HG02884 (cell line): ENCODE results near the gene AMBRA1.

ENCODE experiments used
- ATAC-seq: cut with Tn5 transposase; IDR thresholded peaks from one replicate; pipeline ENCODE4 v1.9.1; 2021; ENCODE audit warnings: mild to moderate bottlenecking, moderate library complexity; ENCODE audit not compliant: unreplicated experiment

The AMBRA1 gene

GRCh38 chr11:46450846-46451477 is 142.9 kb downstream of the AMBRA1 start:
- ATAC-seq, result no peak

DNA sequence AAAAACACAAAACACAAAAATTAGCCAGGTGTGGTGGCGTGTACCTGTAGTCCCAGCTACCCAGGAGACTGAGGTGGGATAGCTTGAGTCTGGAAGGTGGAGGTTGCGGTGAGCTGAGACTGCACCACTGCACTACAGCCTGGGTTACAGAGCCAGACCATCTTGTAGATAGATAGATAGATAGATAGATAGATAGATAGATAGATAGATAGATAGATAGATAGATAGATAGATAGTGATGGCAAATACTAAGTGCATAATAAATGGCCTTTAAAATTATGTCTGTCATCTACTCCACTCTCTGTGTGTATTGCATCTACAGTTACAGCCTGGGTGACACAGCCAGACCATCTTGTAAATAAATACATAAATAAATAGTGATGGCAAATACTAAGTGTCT is 146.3 kb downstream of the AMBRA1 start:
- ATAC-seq, result no peak

DNA sequence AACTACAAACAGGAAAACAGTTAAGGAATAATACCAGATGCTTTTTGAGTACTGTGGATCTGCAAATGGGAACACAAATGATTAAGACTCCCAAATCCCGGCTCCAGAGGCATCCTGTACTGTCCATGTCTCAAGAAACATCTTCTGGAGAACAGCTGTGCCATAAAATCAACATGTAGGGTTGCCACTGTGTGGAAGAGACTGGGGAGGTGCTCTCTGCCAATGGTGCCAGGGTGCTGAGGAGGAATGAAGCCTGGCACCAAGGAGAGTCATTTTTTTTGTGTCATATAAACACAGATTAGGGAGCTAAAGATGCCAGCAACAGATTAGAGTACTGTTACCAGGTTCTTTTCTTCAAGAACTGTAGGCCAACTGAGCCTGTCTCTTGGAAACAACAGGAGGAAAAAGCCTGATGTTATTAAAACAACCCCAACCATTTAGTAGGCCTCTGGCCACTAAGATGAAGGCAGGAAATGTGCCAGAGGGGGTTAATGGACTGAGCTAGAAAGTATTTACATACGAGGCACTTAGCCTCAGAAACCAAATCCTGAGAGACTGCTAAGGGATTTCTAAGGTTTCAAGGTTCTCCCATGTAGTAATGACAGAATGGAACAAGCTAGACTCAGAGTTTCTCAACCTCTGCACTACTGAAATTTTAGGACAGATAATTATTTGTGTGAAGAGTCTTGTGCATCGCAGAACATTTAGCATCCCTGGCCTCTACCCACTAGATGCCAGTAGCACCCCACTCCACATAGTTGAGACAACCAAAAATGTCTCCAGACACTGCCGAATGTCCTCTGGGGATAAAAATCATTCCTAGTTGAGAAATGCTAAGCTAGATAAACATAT is 147.7 kb downstream of the AMBRA1 start:
- ATAC-seq, result no peak

- ATAC-seq, result no peak
Measured at GRCh38 chr11:46445192-46445919, 148.5 kb downstream of the AMBRA1 start.

DNA sequence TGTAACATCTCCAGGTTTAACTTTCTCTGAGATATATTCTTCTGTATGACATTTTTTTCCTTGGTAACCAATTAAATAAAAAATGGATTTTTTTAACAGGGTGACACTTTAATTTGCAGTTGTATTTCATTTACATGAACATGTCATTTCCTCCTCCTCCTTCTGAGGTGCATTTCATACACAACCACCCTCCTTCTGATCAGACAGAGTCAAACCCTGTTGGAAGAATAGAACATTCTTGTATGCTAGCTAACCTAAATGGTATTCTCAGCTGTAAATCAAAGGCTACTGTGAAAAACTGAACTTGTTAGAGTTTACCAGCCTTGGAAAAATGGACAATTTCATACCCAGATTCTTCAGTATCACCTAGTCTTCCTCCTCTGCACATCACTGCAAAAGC is 149.5 kb downstream of the AMBRA1 start:
- ATAC-seq, result no peak

DNA sequence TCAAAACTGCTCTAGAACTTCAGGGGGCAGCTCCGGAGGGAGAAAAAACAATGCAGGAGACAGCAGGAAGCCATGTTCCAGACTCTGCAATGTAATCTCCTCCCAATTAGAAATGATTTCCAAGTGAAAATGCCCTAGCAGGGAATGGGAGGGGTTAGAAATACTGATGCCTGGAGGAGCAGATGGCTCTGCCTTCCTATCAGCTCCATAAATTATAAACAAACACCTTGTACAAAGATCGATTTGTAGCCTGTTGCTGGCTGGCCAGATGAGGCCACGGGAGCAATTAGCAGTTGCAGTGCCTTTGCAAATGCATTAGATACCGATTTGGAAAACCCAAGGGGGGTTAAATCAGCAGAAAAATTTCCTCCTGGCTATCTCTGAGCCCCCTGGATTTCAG is 155.6 kb downstream of the AMBRA1 start:
- no peak for ATAC-seq

DNA sequence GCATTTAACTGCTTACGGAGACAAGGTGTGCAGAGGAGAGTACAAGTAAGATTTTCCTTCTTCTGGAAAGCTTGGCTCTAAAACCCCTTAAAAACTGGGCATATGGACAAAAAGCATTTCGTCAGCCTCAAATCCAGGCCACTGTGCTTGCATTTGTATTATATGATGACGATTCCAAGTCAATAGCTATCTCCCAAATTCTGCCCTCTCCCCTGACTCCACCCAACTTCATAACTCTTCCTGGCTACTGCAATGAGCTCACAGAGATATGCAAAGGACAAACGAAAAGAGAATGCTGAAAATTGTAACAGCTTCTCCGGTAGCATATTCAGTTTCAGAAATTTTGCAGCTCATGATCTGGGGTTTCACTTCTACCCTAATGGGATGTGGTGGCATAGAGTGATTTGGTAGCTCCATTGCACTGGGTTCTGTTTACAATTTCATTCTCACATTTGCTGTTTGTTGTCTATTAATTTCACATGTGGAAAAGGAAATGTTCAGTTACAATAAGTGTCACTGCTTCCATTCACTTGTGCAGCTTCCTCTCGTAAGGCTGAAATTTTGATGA is 156.6 kb downstream of the AMBRA1 start:
- no peak for ATAC-seq

DNA sequence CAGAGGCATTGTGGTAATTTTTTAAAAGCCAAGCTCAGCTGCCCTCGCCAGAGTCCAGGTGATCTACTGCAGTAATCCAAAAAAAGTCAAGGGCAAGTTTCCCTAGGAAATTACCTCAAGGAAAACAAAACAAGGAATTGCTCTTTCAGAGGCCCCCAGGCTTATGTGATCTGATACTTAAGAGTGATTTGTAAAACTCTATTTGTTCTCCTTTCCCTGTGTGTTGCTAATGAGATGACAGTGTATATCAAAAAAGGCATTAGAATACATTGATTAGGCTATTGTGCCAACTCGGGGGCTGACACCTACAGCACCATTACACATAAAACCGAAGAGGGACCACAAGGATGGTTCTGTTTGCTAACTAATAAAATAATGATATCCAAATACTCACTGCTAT is 157.7 kb downstream of the AMBRA1 start:
- ATAC-seq, result no peak

GRCh38 chr11:46435679-46436078 is 158.1 kb downstream of the AMBRA1 start:
- ATAC-seq, result no peak

GRCh38 chr11:46431211-46431610 is 162.6 kb downstream of the AMBRA1 start:
- ATAC-seq, result no peak

GRCh38 chr11:46429717-46430116 is 164.1 kb downstream of the AMBRA1 start:
- ATAC-seq, result no peak

- no peak for ATAC-seq
Measured at GRCh38 chr11:46427364-46427763, 166.5 kb downstream of the AMBRA1 start.

DNA sequence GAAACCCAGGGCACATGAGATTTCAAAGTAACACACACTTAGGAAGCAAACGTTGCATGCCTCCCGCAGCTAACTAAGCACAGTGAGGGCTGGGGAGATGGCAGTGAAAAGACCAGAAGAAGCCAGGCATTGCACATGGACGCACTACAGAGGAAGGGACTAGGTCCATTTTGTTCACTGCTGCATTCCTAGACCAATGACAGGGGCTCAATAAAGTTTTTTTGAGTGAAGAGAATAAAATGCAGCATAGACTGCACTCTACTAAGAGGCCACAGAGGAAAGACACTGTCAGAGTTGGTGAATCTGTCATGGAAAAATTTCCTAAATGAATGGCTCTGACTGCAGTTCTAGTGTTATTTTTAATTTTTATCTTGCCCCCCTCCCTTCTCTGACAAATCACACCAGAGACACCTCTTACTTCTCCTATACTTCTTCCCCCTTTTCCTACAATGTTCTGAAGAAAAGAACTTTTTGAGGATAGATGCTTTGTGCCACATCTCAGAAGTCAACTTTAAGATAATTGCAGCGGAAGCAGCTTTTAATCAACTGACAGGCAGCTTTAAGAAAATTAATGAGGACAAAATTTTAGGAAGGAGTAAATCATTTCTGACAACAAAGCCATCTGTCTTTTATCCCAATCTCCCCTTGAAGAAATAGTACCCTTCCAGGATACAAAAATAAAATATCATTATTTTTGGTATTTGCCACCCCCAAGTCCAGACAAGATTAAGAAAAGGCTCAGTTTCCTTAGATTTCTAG is 167.4 kb downstream of the AMBRA1 start:
- no peak for ATAC-seq

DNA sequence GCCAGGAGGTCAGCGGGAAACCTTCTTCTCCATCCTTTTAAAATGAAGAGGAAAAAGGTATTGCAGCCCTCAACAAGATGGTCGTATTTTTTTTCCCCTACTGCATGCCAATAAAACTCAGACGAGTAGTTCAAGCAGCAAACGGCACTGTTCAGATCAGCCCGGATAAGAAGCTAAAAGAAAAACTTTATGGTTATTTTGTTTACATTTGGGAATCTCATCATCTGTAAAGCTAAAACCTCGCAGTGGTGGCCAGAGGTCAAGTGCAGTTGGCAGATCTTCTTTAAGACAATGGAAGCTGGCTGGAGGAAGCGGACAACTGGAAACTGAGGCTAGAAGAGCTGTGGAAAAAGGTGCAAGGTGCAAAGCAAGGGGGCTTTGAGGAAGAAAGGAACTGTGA is 171.2 kb downstream of the AMBRA1 start:
- no peak for ATAC-seq

- ATAC-seq, result no peak
Measured at GRCh38 chr11:46421257-46421880, 172.5 kb downstream of the AMBRA1 start.

- no peak for ATAC-seq
Measured at GRCh38 chr11:46420513-46420912, 173.3 kb downstream of the AMBRA1 start.

DNA sequence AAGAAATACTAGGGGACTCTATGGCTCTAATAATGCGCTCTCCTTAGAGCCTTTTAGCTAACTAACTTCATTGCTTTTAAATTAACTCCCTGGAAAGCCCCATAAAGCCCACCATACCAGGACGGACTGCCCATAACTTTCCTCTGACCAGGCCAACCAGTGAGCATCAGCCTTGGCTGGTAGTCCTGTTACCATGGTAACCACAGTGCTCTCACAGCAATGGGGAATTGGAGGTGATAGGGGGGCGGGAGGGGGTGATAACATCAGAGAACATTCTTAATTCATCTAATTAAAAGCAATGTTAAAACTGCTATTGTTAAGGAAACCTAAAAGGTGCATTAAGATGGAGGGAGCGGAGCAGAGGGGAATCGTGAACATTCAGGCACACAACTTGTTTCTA is 175.1 kb downstream of the AMBRA1 start:
- no peak for ATAC-seq

DNA sequence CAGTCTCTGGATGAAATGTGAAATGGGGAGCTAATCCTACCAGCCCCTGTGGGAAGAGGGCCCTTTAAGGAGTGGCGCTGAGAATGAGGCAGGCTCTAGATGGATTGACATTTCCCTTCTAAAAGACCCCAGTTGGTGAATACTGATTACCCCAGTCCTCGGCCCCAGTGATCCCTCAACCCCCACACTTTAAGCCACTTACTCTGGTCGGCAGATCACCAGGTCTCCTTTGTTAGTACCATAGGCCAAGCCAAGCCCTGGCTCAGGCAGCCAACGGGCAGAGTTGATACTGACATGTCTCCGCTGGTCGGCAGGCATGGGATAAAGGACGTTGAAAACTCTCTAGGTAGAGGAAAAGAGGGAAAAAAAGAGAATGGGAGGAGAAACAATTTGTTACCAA is 176.1 kb downstream of the AMBRA1 start:
- no peak for ATAC-seq

GRCh38 chr11:46414879-46415278 is 178.9 kb downstream of the AMBRA1 start:
- no peak for ATAC-seq

DNA sequence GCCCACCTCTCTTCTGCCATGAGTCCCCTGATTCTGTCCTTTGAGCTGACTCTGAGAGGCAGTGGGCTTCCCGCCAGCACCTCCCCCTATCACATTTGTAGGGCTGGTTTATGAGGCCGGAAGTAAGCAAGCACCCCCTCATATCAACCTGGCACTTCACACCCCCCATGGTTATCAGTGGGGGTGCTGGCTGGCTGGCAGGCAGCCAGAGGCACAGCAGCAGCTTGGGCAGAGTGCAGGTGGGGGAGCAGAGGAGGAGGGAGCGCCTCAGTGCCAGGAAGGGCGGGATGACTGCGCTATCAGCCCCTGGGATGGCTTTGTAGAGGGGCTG is 179.4 kb downstream of the AMBRA1 start:
- ATAC-seq, result no peak
